NCI-H446 (cell line): ENCODE measurements around the gene SLC25A43.
"Not testable (repeated sequence)": the region's sequence is repeated elsewhere in the genome, so short reads cannot be mapped to it uniquely, and the experiment has no call there.

Experiments used
- DNase-seq, 2 experiments: peaks; one replicate each; lab custom pipeline; 2025; lab: John Stamatoyannopoulos, UW

SLC25A43 gene

DNA sequence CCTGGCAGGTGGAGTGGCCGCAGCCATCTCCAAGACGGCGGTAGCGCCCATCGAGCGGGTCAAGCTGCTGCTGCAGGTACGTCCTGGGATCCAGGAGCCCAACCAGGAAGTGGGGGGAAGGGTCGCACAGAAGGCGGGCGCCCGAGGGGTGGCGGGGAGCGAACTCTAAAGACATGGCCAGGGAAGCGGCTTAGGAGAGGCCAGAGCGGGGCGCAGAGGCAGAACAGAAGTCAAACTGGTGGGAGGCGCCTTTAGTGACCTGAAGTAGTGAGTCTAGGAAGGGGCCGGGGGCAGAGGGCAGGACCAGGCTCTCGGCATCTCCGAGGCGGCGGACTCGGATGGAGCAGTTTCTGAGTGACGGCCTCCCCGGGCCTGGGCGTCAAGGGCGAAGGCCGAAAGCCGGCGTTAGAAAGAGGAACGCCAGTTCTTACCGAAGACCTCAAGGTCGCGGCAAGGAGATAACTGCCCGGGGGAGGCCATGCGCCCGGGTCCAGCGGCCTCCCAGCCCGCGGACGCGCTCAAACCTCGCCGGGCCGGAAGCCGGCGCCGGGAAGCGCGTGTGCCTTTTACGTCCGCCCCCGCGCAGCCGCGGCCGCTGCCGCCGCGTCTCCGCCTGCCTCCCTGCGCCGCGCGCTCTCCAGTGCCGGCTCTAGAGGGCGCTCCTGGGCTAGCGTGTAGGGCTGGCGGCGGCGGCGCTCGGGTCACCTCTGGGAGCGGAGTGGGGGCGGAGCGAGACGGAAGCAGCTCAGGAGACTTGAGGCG lies 69.6 kb downstream of the SLC25A43 start:
- peak; percentile 47 to 84 for DNase-seq

DNA sequence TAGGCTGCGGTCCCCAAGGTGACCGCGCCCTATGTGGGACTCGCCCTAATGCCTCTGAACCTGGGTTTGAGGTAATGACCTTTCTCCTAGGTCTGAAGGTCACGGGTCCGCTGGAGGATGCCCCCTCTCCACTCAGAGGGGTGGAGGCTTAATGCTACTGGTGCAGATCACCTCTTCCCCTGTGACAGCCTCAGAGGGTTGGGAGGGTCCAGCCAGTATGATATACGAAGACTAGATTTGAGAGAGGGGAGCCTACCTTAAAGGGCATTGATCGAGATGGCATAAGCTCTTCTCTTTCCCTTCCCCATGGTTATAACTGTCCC lies 70.1 kb downstream of the SLC25A43 start:
- DNase-seq, result no peak

DNA sequence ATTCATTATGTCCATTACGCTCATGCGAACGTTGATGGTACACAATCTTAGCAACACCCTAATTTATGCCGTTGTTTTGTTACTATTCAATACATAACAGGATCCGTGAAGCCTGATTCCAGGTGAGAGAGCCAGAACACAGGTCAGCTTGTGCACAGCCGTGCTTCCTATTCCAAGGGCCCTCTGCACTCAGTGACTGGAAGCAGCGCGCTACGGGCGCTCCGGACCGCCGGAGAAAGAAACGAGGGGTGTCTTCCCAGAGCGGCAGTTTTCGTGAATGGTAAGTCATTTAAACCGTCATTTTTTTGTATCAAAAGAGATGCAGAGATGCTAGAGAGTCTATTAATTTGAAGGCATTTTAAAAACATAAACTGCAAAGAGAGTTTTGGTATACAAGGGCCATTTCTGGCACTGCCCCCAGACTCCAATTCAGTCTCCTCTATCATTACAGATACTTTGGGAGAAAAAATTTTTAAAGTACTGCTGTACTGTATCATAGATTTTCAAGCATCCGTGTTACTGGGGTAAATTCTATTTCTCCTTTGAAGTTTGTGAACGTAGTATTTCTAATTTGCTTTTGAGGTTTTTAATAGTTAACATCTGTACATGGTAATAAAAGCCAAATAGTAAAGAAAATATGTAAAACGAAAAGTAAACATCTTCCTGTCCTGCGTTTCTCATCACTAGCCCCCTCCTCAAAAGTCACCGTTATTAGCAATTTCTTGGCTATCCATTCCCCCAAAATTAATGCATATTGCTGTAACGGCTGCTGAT lies 75.7 kb downstream of the SLC25A43 start:
- DNase-seq, result no peak

DNA sequence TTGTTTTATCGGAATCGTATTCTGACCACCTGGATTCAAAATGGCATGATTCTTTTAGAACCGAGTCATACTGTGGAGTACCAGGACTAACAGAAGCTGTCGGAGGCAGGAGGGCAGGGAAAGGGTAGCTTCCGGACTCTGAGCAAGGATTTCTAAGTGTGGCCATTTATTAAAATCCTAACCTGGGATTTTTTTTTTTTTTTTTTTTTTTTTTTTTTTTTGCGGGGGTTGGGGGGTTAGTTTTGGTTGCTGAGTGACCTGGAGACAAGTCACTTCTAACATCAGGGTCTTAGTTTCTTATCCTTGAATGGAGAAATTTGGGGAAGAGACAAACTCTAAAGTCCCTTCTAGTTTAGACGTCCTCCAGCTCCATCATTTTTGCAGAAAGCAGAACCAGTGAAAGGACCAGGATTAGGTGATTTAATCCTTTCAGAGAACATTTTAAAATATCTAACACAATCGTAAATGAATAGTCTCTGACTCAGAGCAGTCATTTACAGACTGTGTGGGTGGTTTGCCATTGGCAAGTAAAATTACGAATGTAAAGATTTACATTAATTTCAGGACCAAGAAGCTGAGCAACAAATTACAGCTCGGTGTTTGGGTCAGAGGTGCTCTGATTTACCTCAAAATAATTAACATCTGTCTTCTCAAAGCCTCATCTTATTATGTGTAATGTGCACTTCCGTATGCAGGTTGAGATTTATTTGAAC lies 76.4 kb downstream of the SLC25A43 start:
- DNase-seq, result no peak

DNA sequence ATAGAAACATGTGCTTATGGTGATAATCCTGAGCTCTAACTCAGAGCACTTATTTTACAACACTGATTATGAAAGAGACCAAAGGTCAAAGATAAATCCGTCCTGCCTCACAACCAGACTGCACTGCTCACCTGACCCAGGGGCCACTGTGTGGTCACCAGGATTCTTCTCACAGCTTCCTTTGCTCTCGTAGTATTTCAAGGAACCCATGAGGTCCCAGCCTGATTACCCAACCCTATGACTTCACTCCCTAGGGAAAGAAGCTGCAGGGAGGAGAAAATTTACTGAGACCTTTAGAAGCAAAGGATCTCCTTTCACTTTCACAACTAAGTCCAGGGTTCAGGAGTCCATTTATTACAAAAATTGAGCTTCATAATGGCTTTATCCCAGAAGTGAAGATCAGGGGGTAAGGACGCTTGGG lies 78.7 kb downstream of the SLC25A43 start:
- no peak for DNase-seq

DNA sequence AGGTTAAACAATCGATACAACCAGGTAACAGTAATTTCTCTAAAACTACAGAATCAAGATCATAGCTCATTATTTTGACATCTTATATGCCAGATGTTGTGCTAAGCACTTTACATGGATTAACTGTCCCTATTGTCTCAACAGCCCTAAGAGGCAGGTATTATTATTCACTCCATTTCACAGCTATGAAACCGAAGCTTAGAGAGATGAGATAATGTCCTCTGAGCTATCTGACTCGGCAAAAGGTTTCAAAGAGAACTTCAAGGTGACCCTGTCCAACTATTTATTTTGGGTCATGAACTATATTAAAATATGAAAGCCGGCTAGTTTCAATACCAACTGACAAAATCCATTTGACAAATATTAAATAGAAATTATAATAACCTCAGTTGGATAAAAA lies 79.4 kb downstream of the SLC25A43 start:
- no peak for DNase-seq

DNA sequence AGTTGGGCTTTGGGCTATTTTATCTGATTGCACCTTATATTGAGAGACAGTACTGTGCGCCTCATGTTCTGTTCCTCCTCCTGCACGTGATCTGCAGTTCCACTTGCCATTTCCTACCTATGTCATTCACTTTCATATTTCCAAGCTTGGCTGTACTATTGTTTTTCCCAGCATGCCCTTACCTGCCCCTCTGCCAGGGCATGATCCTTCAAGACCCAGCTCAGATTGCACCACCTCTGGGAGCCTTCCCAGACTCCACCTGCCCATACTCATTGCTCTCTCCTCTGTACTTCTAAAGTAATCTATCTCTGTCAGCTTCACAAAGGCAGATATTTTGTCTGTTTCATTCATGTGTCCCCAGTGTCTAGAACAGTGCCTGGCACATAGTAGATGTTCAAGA lies 80.7 kb downstream of the SLC25A43 start:
- DNase-seq, result no peak

DNA sequence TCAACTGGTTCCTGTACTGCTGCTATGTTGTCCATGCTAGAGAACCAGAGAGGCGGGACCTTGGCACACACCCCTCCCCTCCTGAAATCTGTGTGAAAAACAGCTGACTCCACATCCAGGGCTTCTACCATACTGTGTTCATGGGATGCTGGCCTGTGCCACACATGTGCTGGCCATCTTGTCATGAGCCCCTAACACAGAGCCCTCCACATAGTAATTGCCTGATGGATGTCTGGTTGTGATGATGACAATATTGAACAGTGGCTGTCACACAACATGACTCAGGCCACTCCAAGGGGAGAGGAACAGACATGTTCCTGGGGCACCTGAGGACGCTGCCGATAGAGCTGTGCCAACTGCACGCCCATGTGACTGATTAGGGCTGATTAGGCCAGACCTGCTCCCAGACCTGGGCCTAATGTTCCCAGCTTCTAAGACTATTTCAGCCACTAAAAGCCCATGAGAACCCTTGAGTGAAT lies 82.2 kb downstream of the SLC25A43 start:
- DNase-seq, result no peak

DNA sequence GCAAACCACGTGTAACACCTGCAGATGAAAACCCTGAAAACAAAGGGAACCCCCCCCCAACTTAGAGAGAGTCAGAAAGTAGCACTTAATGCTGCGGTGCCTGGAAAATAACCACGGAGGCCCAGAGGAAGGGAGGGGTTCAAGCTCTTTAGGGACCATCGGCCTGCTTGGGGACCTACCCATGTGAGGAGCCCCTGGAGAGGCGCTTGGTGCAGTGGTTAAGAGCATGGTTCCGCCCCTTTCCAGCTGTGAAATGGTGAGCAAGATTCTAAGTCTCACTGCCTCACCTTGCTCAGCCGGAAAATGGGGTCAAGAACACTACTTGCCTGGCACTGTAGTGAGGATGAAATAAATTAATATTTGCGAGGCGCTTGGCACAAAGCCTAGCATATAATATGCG lies 82.9 kb downstream of the SLC25A43 start:
- no peak for DNase-seq

DNA sequence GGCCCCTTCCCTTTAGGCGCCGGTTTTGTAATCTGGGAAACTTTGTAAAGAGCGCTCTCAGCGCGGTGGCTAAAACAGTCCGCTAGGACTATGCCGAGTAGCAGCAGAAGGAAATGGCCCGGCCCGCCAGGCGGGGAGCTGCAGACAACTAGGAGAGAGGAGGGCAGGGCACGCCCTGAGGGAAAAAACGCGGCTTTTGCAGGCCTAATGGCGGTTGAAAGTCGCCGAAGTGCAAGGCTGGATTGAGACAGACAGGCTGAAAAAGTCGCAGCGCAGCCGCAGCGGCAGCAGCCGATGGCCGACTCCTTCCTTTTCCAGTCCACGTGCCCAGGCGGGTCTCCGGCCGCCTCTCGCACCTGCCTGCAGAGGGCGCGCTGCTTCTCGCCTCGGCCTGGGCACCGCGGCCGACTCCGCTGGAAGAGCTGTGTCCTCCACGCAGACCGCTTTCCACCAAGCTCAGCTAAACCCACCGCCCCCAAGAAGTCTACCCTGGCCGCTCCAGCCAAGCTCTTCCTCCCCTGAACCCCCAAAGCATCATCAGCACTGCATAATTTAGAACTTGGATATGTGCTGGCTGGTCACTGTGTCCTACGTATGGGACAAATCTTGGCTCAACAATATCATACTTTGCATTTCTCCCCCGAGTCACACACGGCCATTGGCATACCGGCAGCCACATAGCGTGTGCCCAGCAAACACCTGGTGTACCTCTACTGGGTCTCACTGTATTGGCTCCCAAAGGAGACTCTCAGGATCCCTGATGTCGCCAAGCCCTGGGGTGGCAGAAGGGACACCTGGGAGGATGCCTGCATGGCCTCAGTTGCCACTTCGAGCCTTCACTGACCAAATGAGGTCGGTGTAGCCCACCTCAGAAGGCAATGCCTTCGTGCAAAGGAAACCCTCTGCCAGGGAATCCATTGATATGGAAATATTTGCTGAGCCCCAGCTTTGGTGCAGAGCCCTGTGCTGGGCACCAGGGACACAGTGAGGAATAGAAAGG lies 83.6 kb downstream of the SLC25A43 start:
- peak in 1 of 2 experiments; percentile 21 for DNase-seq

DNA sequence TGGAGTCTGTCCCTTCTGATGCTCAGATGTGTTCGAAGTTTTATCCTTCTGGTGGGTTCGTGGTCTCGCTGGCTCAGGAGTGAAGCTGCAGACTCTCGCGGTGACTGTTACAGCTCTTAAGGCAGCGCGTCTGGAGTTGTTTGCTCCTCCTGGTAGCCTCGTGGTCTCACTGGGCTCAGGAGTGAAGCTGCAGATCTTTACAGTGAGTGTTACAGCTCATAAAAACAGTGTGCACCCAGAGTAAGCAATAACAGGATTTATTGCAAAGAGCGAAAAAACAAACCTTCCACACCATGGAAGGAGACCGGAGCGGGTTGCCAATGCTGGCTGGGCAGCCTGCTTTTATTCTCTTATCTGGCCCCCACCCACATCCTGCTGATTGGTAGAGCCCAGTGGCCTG lies 87.6 kb downstream of the SLC25A43 start:
- no peak for DNase-seq

DNA sequence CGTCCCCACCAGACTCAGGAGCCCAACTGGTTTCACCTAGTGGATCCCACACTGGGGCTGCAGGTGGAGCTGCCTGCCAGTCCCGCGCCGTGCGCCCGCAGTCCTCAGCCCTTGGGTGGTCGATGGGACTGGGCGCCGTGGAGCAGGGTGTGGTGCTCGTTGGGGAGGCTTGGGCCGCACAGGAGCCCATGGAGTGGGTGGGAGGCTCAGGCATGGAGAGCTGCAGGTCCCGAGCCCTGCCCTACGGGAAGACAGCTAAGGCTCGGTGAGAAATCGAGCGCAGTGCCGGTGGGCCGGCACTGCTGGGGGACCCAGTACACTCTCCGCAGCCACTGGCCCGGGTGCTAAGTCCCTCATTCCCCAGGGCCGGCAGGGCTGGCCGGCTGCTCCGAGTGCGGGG lies 88.6 kb downstream of the SLC25A43 start:
- DNase-seq, result not testable (repeated sequence)

DNA sequence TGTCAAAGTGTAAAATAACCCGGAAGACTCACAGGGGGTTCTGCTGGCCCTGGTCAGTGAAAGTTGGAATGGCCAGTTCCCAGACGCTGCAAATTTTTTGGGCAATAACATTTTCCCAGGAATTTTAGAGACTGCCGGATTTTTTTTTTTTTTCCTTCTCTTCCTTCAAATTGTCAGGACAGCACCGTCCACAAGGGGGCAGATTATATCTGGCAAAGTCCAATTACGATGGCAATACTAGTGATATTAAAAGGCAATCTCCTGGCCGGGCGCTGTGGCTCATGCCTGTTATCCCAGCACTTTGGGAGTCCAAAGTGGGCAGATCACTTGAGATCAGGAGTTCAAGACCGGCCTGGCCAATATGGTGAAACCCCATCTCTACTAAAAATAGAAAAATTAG lies 89.6 kb downstream of the SLC25A43 start:
- peak; percentile 34 to 65 for DNase-seq

DNA sequence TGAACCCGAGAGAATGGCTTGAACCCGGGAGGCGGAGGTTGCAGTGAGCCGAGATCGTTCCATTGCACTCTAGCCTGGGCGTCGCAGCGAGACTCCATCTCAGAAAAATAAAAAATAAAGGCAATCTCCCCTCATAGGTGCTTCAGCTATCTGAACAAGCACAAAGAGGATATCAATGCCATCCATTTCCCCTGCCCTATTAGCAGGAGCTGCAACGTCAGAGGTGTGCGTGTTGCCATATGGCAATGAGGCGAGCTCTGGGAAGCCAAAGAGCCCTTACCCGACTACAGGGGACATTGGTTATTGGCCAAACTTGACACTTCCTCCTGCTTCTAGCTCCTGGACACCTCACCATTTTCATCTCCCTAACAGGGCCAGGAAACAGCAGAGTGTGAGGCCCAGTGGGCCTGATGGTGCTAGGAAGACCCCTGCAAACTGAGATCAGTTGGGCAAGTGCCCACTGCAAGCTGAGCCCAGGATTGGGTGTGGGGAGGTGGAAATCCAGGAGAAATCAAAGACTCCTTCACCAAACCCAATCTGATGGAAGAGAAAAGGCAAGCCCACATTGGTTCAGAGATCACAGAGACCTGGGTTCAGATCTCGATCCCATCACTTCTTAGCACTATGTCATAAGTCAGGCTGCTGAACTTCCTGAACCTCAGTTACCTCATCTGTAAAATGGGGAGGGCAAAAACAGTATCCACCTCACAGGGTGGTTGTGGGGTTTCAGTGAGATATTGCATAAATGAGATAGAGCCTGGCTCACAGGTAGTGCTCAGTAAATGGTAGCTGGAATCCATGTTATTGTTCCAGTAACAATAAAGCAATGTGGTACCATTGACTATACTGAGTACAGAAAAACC lies 90.3 kb downstream of the SLC25A43 start:
- DNase-seq, result no peak

DNA sequence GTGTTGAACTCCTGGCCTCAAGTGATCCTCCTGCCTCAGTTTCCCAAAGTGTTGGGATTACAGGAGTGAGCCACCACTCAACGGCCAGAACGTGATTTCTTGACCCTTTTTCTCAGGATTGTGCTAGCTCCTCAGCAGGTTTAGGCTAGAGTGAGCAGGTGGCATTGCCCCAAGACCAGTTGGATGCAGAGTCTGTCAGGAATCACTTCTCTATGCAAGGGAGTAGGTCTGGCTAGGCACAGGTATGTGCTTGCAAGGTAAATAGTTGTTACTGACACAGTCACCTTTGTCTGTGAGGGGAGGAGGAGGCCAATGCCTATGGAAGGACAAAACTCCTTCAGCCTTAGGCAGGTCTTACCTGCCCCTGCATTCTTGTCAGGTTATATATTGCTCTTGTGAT lies 93.3 kb downstream of the SLC25A43 start:
- no peak for DNase-seq

DNA sequence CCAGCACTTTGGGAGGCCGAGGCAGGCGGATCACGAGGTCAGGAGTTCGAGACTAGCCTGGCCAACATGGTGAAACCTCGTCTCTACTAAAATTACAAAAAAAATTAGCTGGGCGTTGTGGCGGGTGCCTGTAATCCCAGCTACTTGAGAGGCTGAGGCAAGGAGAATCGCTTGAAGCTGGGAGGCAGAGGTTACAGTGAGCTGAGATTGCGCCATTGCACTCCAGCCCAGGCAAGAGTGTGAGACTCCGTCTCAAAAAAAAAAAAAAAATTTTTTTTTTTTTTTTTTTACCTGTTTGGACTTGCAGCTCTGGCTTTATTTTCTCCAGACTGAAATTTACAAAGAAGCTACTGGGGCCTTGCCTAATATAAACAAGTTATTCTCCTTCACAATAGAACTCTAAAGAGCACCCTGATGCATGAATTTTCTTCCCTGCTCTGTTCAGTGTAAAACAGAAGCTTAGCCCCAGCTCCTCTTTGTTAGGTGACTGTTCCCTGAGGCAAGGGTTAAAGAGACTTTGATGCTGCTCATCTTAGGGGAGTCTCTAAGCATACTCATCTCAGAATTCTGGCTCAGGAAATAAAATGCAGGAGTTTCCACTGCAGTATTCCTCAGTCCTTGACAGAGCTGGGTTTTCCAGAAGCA lies 94.8 kb downstream of the SLC25A43 start:
- DNase-seq, result not testable (repeated sequence)

DNA sequence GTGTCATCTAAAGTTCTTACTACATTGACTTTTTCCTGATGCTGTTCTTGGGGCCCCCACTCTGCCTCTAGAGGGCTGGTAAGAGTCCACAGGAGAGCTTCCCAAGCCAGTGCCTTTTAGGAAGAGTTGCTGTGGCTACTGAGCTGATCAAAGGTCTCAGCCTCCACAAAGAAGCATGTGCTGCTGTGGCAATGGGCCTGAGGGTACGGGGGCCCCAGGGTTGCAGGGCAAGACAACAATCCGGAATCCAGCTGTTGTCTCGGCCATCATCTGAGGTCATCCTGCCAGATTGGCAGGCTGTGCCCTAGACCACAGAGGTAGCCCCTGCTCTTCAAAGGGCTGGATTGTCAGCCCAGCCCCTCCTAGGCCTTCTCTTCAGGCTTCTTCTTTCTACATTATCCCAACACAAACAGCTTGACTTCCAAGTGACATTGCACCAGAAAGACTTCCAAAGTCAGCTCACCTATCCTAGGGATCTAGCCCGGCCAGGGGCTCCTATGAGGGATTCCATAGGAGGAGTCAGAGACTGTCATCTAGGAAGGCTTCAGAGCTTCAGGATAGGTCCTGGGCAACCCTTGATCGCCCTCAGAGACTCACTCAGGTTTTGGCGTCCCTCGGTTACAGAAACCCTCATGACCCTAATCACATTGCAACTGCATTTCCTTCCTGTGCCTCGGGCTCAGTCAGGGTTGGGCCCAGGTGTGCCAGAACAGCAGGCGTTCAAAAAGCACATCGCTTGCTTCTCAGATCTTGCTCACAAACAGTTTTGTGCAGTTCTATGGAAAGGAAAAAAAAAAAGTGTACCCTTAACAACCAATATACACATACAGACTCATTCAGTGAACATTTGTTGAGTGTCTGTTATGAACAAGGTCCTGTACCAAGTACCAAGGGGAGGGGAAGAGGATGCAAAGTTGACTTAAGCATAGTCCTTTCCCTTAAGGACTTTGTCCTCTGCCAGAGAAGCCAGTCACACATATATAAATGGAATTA lies 96.9 kb downstream of the SLC25A43 start:
- DNase-seq, result no peak

DNA sequence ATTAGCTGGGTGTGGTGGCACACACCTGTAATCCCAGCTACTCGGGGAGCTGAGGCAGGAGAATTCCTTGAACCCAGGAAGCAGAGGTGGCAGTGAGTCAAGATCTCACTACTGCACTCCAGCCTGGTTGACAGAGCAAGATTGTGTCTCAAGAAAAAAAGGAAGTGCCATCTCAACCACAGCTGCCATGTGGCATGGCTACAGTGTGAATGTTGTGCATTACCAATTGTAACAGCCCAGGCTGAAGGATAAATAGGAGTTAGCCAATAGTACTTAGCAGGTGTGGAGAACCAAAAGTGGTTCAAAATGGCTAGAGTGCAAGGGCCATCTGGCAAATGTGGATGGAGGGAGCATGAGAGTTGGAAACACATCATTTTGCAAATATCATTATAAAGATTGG lies 98.0 kb downstream of the SLC25A43 start:
- no peak for DNase-seq
